SK-N-SH (cell line): ENCODE results near the gene POLDIP3. TPM values are rescaled to one million over a fixed set of nuclear protein-coding genes. Genes with fewer than 3 reads are reported as not detected.
A peak's percentile ranks its signal among the peaks of the same experiment; 100 is the strongest.

Source experiments
- CTCF ChIA-PET: fragments of 300-600, 350-600 bp; formaldehyde crosslinking; extraction: SDS; loops from one replicate; lab custom pipeline; 2021; lab: Yijun Ruan, JAX
- POLR2A ChIA-PET: fragments of 350-600 bp; sonication (Branson Sonifier 250); formaldehyde crosslinking; extraction: SDS; loops from one replicate; lab custom pipeline; 2020; ENCODE audit warnings: antibody characterized with exemption, inconsistent platforms; lab: Yijun Ruan, JAX
- DNase-seq: peaks from one replicate; pipeline ENCODE4 v3.0.0; 2012
- H2AFZ ChIP-seq: fragments of 200-600 bp; sonication (generic); 2 replicates; pipeline ENCODE4 v1.8.1; 2016; ENCODE audit warnings: antibody characterized with exemption, mild to moderate bottlenecking, low read depth
- H3F3A ChIP-seq: fragments of 200-600 bp; sonication (generic); replicated peaks from 2 replicates; pipeline ENCODE3; 2016; ENCODE audit warnings: antibody characterized with exemption, mild to moderate bottlenecking; ENCODE audit not compliant: insufficient read depth
- H3K27ac ChIP-seq, 2 experiments: fragments of 200-500 bp in 1 of 2; fragments of 200-600 bp in 1 of 2; sonication (Bioruptor generic) in 1 of 2; sonication (generic), shearing (Covaris generic) in 1 of 2; 2 replicates each; pipeline versions ENCODE4 v1.5.1 to v1.6.1; 2014 to 2016; ENCODE audit warnings: low read depth in 2 of 2, inconsistent platforms in 1 of 2, low read length in 1 of 2, mild to moderate bottlenecking in 1 of 2, mixed read lengths in 1 of 2
- H3K27me3 ChIP-seq: fragments of 200-600 bp; sonication (generic), shearing (Covaris generic); 2 replicates; pipeline ENCODE4 v1.6.1; 2016; ENCODE audit warnings: mixed run types; ENCODE audit not compliant: insufficient read depth
- H3K36me3 ChIP-seq, 2 experiments: fragments of 200-500 bp in 1 of 2; fragments of 200-600 bp in 1 of 2; sonication (Bioruptor generic) in 1 of 2; sonication (generic) in 1 of 2; replicated peaks in 1 of 2; 2 replicates each; pipeline versions ENCODE3 to v1.5.1; 2014 to 2016; ENCODE audit warnings: low read length in 1 of 2, mild to moderate bottlenecking in 1 of 2; ENCODE audit not compliant: insufficient read depth in 2 of 2, control insufficient read depth in 1 of 2
- H3K4me1 ChIP-seq, 2 experiments: fragments of 200-500 bp in 1 of 2; fragments of 200-600 bp in 1 of 2; sonication (Bioruptor generic) in 1 of 2; sonication (generic), shearing (Covaris generic) in 1 of 2; 2 replicates each; pipeline versions ENCODE4 v1.5.1 to v1.6.1; 2014 to 2016; ENCODE audit warnings: low read depth in 1 of 2, low read length in 1 of 2, mixed run types in 1 of 2; ENCODE audit not compliant: insufficient read depth in 2 of 2, control insufficient read depth in 1 of 2
- H3K4me2 ChIP-seq: fragments of 200-600 bp; sonication (generic), shearing (Covaris generic); 2 replicates; pipeline ENCODE4 v1.6.1; 2017; ENCODE audit warnings: mixed run types
- H3K4me3 ChIP-seq, 2 experiments: fragments of 200-500 bp in 1 of 2; fragments of 200-600 bp in 1 of 2; sonication (Bioruptor generic) in 1 of 2; sonication (generic), shearing (Covaris generic) in 1 of 2; 2 replicates each; pipeline versions ENCODE4 v1.5.1 to v1.8.1; 2014 to 2016; ENCODE audit warnings: low read depth in 2 of 2, inconsistent platforms in 1 of 2, low read length in 1 of 2, mild to moderate bottlenecking in 1 of 2, mixed read lengths in 1 of 2, moderate library complexity in 1 of 2
- H3K79me2 ChIP-seq: fragments of 200-600 bp; sonication (generic); 2 replicates; pipeline ENCODE4 v1.8.1; 2017; ENCODE audit warnings: mild to moderate bottlenecking; ENCODE audit not compliant: insufficient read depth
- H3K9ac ChIP-seq: fragments of 200-600 bp; sonication (generic); 2 replicates; pipeline ENCODE4 v1.6.1; 2017; ENCODE audit warnings: mixed run types
- H3K9me2 ChIP-seq: fragments of 200-600 bp; sonication (generic); 2 replicates; pipeline ENCODE4 v1.6.1; 2017; ENCODE audit warnings: mixed run types
- H3K9me3 ChIP-seq: fragments of 200-600 bp; sonication (generic); 2 replicates; pipeline ENCODE4 v1.6.1; 2017; ENCODE audit warnings: mixed run types, mild to moderate bottlenecking, moderate library complexity
- H4K20me1 ChIP-seq: fragments of 200-600 bp; sonication (generic); 2 replicates; pipeline ENCODE4 v1.6.1; 2017; ENCODE audit warnings: mild to moderate bottlenecking, mixed run types; ENCODE audit not compliant: insufficient read depth
- EZH2phosphoT487 ChIP-seq: fragments of 200-600 bp; sonication (generic); IDR thresholded peaks from 2 replicates; pipeline ENCODE4 v1.6.1; 2017; ENCODE audit warnings: low read depth, mixed run types, mild to moderate bottlenecking, antibody characterized with exemption, moderate library complexity, borderline replicate concordance
- FOSL2 ChIP-seq: IDR thresholded peaks from 2 replicates; pipeline ENCODE4 v1.4.0; 2012; ENCODE audit warnings: low read depth, mild to moderate bottlenecking, moderate library complexity, borderline replicate concordance
- FOXM1 ChIP-seq: IDR thresholded peaks from 2 replicates; pipeline ENCODE4 v1.4.0; 2012; ENCODE audit warnings: low read depth, mild to moderate bottlenecking
- GATA2 ChIP-seq: sonication (generic); formaldehyde crosslinking; IDR thresholded peaks from 2 replicates; pipeline ENCODE4 v1.5.0; 2020; ENCODE audit warnings: mild to moderate bottlenecking, missing genetic modification reagents
- JUND ChIP-seq: IDR thresholded peaks from 2 replicates; pipeline ENCODE4 v1.4.0; 2012
- MAX ChIP-seq: IDR thresholded peaks from 2 replicates; pipeline ENCODE4 v1.4.0; 2012; ENCODE audit warnings: low read depth
- MEF2A ChIP-seq: IDR thresholded peaks from 2 replicates; pipeline ENCODE4 v1.4.0; 2012; ENCODE audit warnings: low read depth, borderline replicate concordance
- NFIC ChIP-seq: IDR thresholded peaks from 2 replicates; pipeline ENCODE4 v1.4.0; 2012; ENCODE audit warnings: borderline replicate concordance
- RAD21 ChIP-seq: IDR thresholded peaks from 2 replicates; pipeline ENCODE4 v1.6.1; 2012; ENCODE audit warnings: mild to moderate bottlenecking, low read length
- RCOR1 ChIP-seq: fragments of 150-350 bp; IDR thresholded peaks from 2 replicates; pipeline ENCODE4 v1.6.1; 2017; ENCODE audit warnings: antibody characterized with exemption, low read length
- REST ChIP-seq: IDR thresholded peaks from 2 replicates; pipeline ENCODE4 v1.6.1; 2012; ENCODE audit warnings: mild to moderate bottlenecking, low read depth, low read length, moderate library complexity
- TCF12 ChIP-seq: IDR thresholded peaks from 2 replicates; pipeline ENCODE4 v1.4.0; 2012
- TEAD4 ChIP-seq: IDR thresholded peaks from 2 replicates; pipeline ENCODE4 v1.4.0; 2012; ENCODE audit warnings: mild to moderate bottlenecking, borderline replicate concordance; ENCODE audit not compliant: insufficient read depth
- YY1 ChIP-seq: IDR thresholded peaks from 2 replicates; pipeline ENCODE4 v1.4.0; 2012; ENCODE audit warnings: low read depth, mild to moderate bottlenecking
- WGBS: methylation state at CpG from one replicate; pipeline ENCODE4 v1.1.6; 2017; ENCODE audit warnings: low lambda C conversion rate; 5-methylcytosine and 5-hydroxymethylcytosine counted together
- polyA plus RNA-seq, 3 experiments: library from polyadenylated mRNA; depleted of rRNA; stranded (reverse); fragments of >200 nt; gene quantifications; 2 replicates each; pipeline ENCODE4 v1.2.3, GENCODE V29; 2012
- TF ChIP-seq, protein P1 (sequence below): IDR thresholded peaks from 2 replicates; pipeline ENCODE4 v1.4.0; 2012; ENCODE audit warnings: low read depth, borderline replicate concordance
- TF ChIP-seq, protein P2 (sequence below): IDR thresholded peaks from 2 replicates; pipeline ENCODE4 v1.4.0; 2012; ENCODE audit warnings: low read depth, borderline replicate concordance

The POLDIP3 gene
- polyA plus RNA-seq, 1 of the 3 experiments (the other 2 are of a cell fraction): 18.8 TPM

DNA sequence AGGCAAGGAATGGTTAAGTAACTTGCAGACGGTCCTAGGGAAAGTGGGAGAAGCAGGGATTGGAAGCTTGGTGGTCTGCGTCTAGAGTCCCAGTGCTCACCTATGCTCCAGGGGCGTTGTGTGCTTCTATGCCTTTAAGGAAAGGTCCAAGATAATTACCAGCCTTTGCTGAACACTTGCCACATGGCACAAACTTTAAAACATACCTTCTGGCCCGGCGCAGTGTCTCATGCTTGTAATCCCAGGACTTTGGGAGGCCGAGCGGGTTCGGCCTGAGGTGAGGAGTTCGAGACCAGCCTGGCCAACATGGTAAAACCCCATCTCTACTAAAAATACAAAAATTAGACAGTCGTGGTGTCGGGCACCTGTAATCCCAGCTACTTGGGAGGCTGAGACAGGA, 2.3 kb downstream of the POLDIP3 start:
- Histone ChIP-seq H3K27me3 (no peaks in the 10 kb centered on the region), H3K4me2 (peak overlapping the region; percentile 81; the same call in 1 of the 2 replicates), H3K79me2 (peaks cover 67% of the 10 kb centered on the region), H3K4me3 (no peak overlapping the region), H2AFZ (no peak overlapping the region), H3K9ac (no peak overlapping the region), H3F3A (peaks cover 10% of the 10 kb centered on the region), H3K9me3 (no peaks in the 10 kb centered on the region), H3K9me2 (no peaks in the 10 kb centered on the region), H3K4me1 (peaks cover 11 to 30% of the 10 kb centered on the region in 2 experiments; a peak in 2 of 4 replicates), H3K36me3 (peaks cover 0 to 2% of the 10 kb centered on the region in 2 experiments), H4K20me1 (peaks cover 15% of the 10 kb centered on the region; the same call in 1 of the 2 replicates), H3K27ac (no peak overlapping the region)
- 94% methylated on average over 11 of the region's 11 CpGs for WGBS
- ChIA-PET POLR2A (interaction anchor here (0.6 kb wide), 1 partner anchor 575 kb away, joined by 4 read pairs; no protein-coding TSS in a partner anchor), CTCF (interaction anchor here (1.5 kb wide), 1 partner anchor 27 kb away, joined by 4 read pairs; no protein-coding TSS in a partner anchor)
- no peak for DNase-seq
- TF ChIP-seq RCOR1 (no peak), TEAD4 (no peak), MEF2A (no peak), FOXM1 (no peak), YY1 (no peak), TCF12 (no peak), EZH2phosphoT487 (no peak)

GRCh38 chr22:42611051-42611450, 3.6 kb downstream of the POLDIP3 start:
- H3K4me2 ChIP-seq: no peak overlapping the region
- POLR2A ChIA-PET: no interaction called here

More at GRCh38 chr22:42611051-42611450, 3.6 kb downstream of the POLDIP3 start:
- Histone ChIP-seq H3K79me2 (peaks cover 80% of the 10 kb centered on the region), H3K9me2 (no peaks in the 10 kb centered on the region), H3K4me3 (no peak overlapping the region), H2AFZ (no peak overlapping the region), H3F3A (peaks cover 10% of the 10 kb centered on the region), H3K27ac (no peak overlapping the region), H4K20me1 (peaks cover 15% of the 10 kb centered on the region; the same call in 1 of the 2 replicates), H3K27me3 (no peaks in the 10 kb centered on the region), H3K9ac (no peak overlapping the region), H3K9me3 (no peaks in the 10 kb centered on the region), H3K36me3 (peaks cover 0 to 2% of the 10 kb centered on the region in 2 experiments), H3K4me1 (peaks cover 11 to 30% of the 10 kb centered on the region in 2 experiments; a peak in 2 of 4 replicates)
- no peak for DNase-seq
- 100% methylated on average over 1 of the region's 1 CpG for WGBS
- CTCF ChIA-PET: interaction anchor here (0.9 kb wide), 1 partner anchor 13 kb away, joined by 4 read pairs; no protein-coding TSS in a partner anchor
- no peak for TF ChIP-seq JUND
- TF ChIP-seq GATA2: no peak
- TF ChIP-seq, protein P1, sequence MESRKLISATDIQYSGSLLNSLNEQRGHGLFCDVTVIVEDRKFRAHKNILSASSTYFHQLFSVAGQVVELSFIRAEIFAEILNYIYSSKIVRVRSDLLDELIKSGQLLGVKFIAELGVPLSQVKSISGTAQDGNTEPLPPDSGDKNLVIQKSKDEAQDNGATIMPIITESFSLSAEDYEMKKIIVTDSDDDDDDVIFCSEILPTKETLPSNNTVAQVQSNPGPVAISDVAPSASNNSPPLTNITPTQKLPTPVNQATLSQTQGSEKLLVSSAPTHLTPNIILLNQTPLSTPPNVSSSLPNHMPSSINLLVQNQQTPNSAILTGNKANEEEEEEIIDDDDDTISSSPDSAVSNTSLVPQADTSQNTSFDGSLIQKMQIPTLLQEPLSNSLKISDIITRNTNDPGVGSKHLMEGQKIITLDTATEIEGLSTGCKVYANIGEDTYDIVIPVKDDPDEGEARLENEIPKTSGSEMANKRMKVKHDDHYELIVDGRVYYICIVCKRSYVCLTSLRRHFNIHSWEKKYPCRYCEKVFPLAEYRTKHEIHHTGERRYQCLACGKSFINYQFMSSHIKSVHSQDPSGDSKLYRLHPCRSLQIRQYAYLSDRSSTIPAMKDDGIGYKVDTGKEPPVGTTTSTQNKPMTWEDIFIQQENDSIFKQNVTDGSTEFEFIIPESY: no peak
- no peak for TF ChIP-seq RAD21
- no peak for TF ChIP-seq REST
- no peak for TF ChIP-seq RCOR1
- no peak for TF ChIP-seq EZH2phosphoT487
- TF ChIP-seq, protein P2, sequence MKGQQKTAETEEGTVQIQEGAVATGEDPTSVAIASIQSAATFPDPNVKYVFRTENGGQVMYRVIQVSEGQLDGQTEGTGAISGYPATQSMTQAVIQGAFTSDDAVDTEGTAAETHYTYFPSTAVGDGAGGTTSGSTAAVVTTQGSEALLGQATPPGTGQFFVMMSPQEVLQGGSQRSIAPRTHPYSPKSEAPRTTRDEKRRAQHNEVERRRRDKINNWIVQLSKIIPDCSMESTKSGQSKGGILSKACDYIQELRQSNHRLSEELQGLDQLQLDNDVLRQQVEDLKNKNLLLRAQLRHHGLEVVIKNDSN: no peak
- no peak for TF ChIP-seq MAX
- no peak for TF ChIP-seq NFIC
- no peak for TF ChIP-seq FOSL2
